Cardiac muscle cell (in vitro differentiated cells and primary cell): ENCODE data around the gene ZFPM1. TPM values are rescaled to one million over a fixed set of nuclear protein-coding genes. Genes with fewer than 3 reads are reported as not detected.

Source experiments
- DNase-seq, 2 donors: peaks; one replicate each; pipeline versions ENCODE4 v3.0.0 to v3.0.0-alpha.2; 2010 to 2017; ENCODE audit warnings: low read depth in 1 of 2, low spot score in 1 of 2
- H3K27ac ChIP-seq: fragments of 200-600 bp; sonication (generic); 2 replicates; pipeline ENCODE4 v1.5.1; 2016
- H3K27me3 ChIP-seq: fragments of 200-600 bp; sonication (generic); 2 replicates; pipeline ENCODE4 v1.6.0; 2016; ENCODE audit warnings: control low read depth
- H3K36me3 ChIP-seq: fragments of 200-600 bp; sonication (generic); 2 replicates; pipeline ENCODE4 v1.5.1; 2016; ENCODE audit warnings: control low read depth
- H3K4me1 ChIP-seq: fragments of 200-600 bp; sonication (generic); 2 replicates; pipeline ENCODE4 v1.8.1; 2017; ENCODE audit warnings: low read depth, mild to moderate bottlenecking, mixed run types
- H3K4me3 ChIP-seq: fragments of 200-600 bp; sonication (generic); 2 replicates; pipeline ENCODE4 v1.5.1; 2016; ENCODE audit warnings: mild to moderate bottlenecking
- H3K9me3 ChIP-seq: fragments of 200-600 bp; sonication (generic); 2 replicates; pipeline ENCODE4 v1.5.1; 2017; ENCODE audit warnings: low read depth, mild to moderate bottlenecking, control low read depth
- polyA plus RNA-seq: library from polyadenylated mRNA; unstranded; fragments of >200 nt; fragmentation: Nextera tagmentation; extraction: Ambion mirVana; gene quantifications from 2 replicates; pipeline ENCODE4 v1.2.1, GENCODE V29; 2016
- total RNA-seq: library from RNA; depleted of rRNA; stranded (reverse); fragments of >200 nt; gene quantifications from 2 replicates; pipeline ENCODE4 v1.2.3, GENCODE V29; 2016
- TF ChIP-seq, protein P1 (sequence below): IDR thresholded peaks from 2 replicates; pipeline ENCODE4 v1.5.1; 2012; ENCODE audit warnings: low read depth, mild to moderate bottlenecking, low read length

Gene ZFPM1
- total and polyA plus RNA-seq, 2 experiments from 2014 or later: 7.6 to 9.4 TPM

DNA sequence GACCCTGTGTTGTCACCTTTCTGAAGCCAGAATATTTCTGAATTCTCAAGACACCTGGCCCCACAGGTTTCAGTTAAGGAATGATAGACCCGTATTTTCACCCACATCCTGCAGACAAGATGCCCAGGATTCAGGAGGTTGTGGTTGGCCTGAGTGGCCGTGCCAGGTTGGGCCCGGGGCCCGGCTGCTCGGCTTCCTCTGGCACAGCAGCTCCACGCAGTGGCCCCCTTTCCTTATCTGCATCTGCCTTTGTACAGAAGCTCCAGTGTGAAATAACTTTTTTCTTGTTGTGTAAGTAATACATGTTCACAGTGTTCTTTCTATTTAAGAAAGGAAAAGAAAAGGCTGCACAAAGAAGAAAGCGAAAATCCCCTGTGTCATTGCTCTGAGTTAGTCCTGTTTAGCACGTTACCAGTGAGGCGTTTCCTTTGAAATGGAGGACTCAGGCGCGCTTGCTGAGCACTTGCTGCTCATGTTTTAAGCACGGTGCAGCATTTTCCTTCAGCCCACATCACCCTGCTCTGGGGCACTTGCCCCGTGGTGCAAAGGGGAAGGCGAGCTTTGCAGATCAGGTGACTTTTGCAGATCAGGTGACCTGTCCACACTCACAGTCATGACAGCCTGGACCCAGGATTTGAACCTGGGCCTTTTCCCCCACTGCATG is 130.0 kb downstream of the ZFPM1 start:
- Histone ChIP-seq H3K36me3 (peaks cover 17% of the 10 kb centered on the region), H3K27ac (no peak overlapping the region), H3K9me3 (no peaks in the 10 kb centered on the region), H3K4me3 (no peak overlapping the region), H3K4me1 (no peaks in the 10 kb centered on the region), H3K27me3 (no peaks in the 10 kb centered on the region)
- TF ChIP-seq, protein P1, sequence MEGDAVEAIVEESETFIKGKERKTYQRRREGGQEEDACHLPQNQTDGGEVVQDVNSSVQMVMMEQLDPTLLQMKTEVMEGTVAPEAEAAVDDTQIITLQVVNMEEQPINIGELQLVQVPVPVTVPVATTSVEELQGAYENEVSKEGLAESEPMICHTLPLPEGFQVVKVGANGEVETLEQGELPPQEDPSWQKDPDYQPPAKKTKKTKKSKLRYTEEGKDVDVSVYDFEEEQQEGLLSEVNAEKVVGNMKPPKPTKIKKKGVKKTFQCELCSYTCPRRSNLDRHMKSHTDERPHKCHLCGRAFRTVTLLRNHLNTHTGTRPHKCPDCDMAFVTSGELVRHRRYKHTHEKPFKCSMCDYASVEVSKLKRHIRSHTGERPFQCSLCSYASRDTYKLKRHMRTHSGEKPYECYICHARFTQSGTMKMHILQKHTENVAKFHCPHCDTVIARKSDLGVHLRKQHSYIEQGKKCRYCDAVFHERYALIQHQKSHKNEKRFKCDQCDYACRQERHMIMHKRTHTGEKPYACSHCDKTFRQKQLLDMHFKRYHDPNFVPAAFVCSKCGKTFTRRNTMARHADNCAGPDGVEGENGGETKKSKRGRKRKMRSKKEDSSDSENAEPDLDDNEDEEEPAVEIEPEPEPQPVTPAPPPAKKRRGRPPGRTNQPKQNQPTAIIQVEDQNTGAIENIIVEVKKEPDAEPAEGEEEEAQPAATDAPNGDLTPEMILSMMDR: no peak
- DNase-seq: no peak

DNA sequence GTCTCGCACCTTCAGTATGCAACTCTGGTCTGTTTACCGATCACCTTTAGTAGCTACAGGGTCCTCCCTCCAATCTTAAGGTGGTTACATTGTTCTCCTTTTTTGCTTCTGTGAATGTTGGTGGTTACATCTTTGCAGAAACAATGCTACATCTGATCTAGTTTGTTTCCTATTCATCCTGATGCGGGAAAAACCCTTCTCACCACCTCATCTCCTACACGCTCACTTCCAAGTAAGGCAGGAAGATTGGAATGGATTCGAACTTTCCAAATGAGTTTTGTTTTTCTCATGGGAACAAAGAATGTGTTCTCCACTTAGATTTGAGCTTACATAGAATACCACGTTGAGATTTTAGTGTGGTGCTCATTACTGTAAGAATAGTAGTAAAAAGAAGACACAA is 131.6 kb downstream of the ZFPM1 start:
- Histone ChIP-seq H3K4me3 (no peak overlapping the region), H3K36me3 (peaks cover 25% of the 10 kb centered on the region), H3K27ac (no peak overlapping the region), H3K4me1 (no peaks in the 10 kb centered on the region), H3K27me3 (no peaks in the 10 kb centered on the region), H3K9me3 (no peaks in the 10 kb centered on the region)
- TF ChIP-seq, protein P1: no peak
- DNase-seq: no peak

DNA sequence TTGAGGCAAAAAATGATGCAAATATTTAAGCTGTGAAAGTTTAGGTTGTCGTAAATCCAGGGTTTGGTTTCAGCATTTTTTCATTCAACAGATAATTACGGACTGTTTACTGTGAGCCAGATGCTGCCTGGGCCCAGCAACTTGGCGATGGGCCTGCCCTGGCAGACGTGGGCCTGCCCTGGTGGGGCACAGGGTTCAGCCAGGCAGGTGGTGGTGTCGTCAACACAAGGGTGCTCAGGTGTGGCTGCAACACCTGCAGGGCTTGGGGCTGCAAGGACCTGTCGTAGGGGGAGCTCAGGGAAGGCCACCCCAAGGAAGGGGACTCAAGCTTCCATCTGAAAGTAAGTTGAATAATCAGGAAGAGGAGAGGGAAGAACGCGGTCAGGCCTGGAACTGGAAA is 132.2 kb downstream of the ZFPM1 start:
- Histone ChIP-seq H3K9me3 (no peaks in the 10 kb centered on the region), H3K4me3 (no peak overlapping the region), H3K36me3 (peaks cover 31% of the 10 kb centered on the region), H3K27ac (no peak overlapping the region), H3K4me1 (no peaks in the 10 kb centered on the region), H3K27me3 (no peaks in the 10 kb centered on the region)
- no peak for DNase-seq
- TF ChIP-seq, protein P1: no peak

DNA sequence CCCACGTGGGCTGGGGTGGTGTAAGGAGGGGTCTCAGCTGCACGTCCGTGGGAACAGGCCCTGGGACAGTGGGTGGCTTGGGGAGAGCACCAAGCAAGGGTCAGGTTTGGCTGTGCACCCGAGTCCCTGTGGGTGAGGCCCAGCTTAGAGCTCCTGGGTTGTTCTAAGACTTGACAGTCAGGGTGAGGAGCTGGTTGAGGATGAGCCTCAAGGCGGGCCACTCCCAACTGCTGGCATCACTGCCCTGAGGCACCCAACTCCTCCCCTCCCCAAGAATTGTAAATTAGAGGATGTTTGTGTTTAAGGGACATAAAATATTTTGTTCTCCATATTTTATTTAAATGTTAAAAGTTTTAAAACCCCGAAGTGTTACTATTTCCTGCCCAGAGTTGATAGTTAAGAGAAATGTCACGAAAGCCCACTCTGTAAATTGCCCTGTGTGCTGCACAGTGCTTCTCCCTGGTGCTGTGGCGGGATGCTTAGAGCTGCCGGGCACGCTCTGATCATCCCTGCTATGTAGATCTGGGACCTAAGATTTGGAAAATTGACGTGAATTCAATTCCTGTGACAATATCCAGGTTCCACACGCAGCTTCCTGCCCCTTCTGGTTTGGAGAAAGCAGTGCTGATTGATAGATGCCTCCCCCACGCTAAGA is 133.0 kb downstream of the ZFPM1 start:
- Histone ChIP-seq H3K4me1 (no peaks in the 10 kb centered on the region), H3K4me3 (no peak overlapping the region), H3K27me3 (no peaks in the 10 kb centered on the region), H3K27ac (no peak overlapping the region), H3K36me3 (peaks cover 31% of the 10 kb centered on the region), H3K9me3 (no peaks in the 10 kb centered on the region)
- TF ChIP-seq, protein P1: no peak
- no peak for DNase-seq

Other genes starting within 250 kb of the ZFPM1 start
- 0.24 and 0.35 TPM in 2 replicates for gene ZNF469, start 70.3 kb upstream of the ZFPM1 start, total RNA-seq
- gene ZNF469, start 70.3 kb upstream of the ZFPM1 start, polyA plus RNA-seq: 0.09 and 0.32 TPM in 2 replicates
- 16.1 and 26.9 TPM in 2 replicates for gene ZC3H18, start 117.1 kb downstream of the ZFPM1 start, total RNA-seq
- 26.8 and 31.7 TPM in 2 replicates for gene ZC3H18, start 117.1 kb downstream of the ZFPM1 start, polyA plus RNA-seq
- not detected in 2 replicates for gene IL17C, start 185.3 kb downstream of the ZFPM1 start, total RNA-seq
- gene IL17C, start 185.3 kb downstream of the ZFPM1 start, polyA plus RNA-seq: not detected in 2 replicates
- gene CYBA, start 197.8 kb downstream of the ZFPM1 start, total RNA-seq: 174 and 218 TPM in 2 replicates
- gene CYBA, start 197.8 kb downstream of the ZFPM1 start, polyA plus RNA-seq: 233 and 237 TPM in 2 replicates
- 65.0 and 159 TPM in 2 replicates for gene MVD, start 209.8 kb downstream of the ZFPM1 start, total RNA-seq
- gene MVD, start 209.8 kb downstream of the ZFPM1 start, polyA plus RNA-seq: 88.4 and 192 TPM in 2 replicates
- 1.6 and 2.9 TPM in 2 replicates for gene SNAI3, start 233.2 kb downstream of the ZFPM1 start, total RNA-seq
- 3.7 and 4.5 TPM in 2 replicates for gene SNAI3, start 233.2 kb downstream of the ZFPM1 start, polyA plus RNA-seq